Loucy (cell line): ENCODE results near the gene ADSL.

Experiments used
- CTCF ChIP-seq: fragments of 200-600 bp; sonication (generic); conservative IDR thresholded peaks from 2 replicates; pipeline ENCODE4 v1.5.1; 2014; ENCODE audit warnings: mild to moderate bottlenecking, antibody characterized with exemption, low read length
- EZH2phosphoT487 ChIP-seq: fragments of 200-600 bp; IDR thresholded peaks from 2 replicates; pipeline ENCODE4 v1.6.1; 2018; ENCODE audit warnings: antibody characterized with exemption, mild to moderate bottlenecking, moderate library complexity, borderline replicate concordance

GRCh38 chr22:40368836-40369235 is 22.5 kb downstream of the ADSL start:
- TF ChIP-seq CTCF (no peak), EZH2phosphoT487 (no peak)
